Right kidney (tissue), 1 donor: ENCODE data around the gene FMNL2.
"Not testable (repeated sequence)": the region's sequence is repeated elsewhere in the genome, so short reads cannot be mapped to it uniquely, and the experiment has no call there.

Experiments
- DNase-seq: peaks from one replicate; pipeline ENCODE4 v3.0.0-alpha.2; 2016

The FMNL2 gene

DNA sequence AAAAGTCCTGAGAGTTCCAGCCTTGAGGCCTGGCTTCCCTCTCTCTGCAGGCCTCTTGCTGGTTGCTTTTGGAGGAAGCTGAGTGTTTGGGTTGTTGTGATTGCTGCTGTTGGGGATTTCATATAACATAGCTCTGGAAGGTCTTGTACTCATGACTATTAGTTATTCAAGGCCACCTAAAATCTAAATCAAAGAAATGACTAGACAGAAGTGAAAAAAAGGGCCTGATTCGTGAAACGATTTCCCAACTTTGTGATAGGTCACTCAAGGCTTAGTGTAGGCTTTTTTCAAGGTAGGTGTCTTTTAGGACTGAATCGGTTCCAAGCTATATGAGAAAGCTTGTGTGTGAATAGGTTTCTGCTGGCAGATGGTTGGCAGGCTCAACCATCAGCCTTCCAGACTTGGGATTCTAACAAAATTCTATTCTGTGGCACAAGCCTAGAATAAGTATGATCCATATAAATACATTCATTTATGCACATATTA, 164.4 kb downstream of the FMNL2 start:
- no peak for DNase-seq

DNA sequence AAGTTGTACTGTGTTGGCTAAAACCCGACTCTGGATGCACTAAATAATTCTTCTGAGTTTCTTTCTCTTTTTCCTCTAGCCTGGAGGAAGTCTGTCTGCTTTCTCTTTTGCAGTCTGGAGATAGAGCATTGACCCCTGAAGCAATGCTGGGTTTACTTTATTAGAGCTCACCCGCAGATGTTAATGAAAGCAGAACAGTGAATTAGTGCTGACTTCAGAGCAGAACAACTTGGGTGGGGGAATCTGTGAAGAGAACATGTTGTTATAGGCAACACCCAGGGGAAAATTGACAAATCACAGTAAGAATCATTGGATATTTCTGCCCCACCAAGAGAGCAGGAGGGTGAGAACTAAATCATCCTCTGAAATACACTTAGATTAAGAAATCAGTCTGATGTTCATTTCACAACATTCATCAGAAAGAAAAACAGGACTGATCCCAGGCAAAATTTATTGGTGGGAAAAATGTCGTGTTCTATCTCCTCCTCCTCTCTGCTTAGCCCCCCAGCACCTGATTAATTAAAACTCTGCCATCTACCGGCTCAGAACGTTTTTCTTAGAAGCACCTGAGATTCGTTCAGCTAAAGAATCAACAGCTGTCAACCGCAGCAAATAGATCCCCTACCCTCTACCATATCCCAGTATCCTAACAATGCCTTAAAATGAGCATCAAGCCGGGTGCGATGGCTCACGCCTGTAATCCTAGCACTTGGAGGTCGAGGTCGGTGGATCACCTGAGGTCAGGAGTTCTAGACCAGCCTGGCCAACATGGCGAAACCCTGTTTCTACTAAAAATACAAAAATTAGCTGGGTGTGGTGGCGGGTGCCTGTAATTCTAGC, 165.1 kb downstream of the FMNL2 start:
- no peak for DNase-seq

DNA sequence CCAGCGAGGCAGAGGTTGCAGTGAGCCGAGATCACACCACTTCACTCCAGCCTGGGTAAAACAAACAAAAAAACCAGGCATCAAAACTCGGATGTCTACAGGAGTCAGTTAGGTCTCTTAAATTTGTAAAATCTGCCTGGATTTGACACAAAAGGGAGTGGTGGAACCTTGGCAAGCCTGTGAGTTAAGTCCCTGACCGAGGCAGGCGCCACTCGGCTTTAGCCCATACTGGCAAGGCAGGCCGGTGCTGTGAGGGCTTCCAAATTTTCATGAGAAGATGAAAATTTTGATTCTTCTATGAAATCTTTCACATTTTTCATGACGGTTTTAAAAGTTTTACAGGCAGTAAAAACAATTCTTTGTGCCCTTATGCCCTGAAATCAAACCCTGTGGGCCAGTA, 165.8 kb downstream of the FMNL2 start:
- no peak for DNase-seq

- no peak for DNase-seq
These were observed 166.7 kb downstream of the FMNL2 start for GRCh38 chr2:152501666-152502065.

GRCh38 chr2:152504618-152505017, 169.6 kb downstream of the FMNL2 start:
- DNase-seq: no peak

DNA sequence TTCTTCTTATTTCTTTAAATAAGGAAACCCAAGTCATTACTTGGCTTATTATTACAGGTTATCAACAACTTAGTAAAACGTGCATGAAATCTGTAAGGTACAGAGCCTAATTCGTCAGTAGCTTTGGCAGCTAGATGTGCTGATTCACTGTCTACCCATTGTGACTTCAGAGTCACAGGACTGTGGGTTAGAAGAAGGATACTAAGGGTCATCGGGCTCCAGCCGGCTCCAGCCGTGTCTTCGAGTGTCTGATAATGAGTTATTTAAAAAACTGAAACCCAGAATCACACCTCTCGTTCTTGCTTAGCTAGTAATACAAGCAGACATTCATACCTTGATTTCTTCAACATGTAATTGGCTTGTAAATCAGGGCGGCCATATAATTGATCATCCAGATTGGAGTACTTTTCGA, 170.5 kb downstream of the FMNL2 start:
- no peak for DNase-seq

DNA sequence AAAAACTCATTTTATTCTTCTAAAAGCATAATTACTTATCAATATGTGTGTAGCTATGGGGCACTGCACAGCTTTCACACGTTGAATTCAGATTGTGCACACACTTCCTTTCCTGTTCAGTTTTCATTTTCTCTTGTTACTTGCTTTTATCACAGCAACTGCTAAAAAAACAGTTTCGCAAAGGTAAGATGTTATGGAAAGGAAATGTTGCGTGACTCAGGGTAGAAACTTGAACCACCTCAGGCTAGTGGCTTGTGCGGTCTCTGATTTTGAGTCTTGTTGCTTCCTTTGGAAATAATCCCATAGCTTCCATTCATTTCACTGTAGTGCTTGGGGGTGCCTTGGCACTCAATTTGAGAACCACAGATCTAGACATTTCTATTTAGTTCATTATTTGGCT, 171.9 kb downstream of the FMNL2 start:
- DNase-seq: no peak

- no peak for DNase-seq
These were observed 172.9 kb downstream of the FMNL2 start for GRCh38 chr2:152507907-152508306.

DNA sequence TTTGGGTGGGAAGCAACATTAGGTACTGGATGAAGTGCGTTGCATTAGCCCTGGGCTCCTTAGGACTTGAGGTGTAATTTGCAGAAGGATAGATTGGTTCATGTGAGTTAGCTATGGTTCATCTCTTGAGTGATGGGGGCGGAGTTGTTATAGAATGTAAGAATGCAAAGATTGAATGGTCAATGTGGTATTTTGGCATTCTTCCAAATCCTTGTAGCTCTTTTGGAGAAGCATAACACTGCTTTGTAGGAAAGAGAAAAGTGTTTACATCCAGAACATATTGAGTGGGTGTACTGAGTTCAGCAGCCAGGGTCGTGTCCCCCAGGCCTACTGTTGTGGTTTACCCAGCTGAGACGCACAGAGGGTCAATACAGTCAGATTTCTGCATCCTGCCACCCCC, 173.5 kb downstream of the FMNL2 start:
- no peak for DNase-seq

DNA sequence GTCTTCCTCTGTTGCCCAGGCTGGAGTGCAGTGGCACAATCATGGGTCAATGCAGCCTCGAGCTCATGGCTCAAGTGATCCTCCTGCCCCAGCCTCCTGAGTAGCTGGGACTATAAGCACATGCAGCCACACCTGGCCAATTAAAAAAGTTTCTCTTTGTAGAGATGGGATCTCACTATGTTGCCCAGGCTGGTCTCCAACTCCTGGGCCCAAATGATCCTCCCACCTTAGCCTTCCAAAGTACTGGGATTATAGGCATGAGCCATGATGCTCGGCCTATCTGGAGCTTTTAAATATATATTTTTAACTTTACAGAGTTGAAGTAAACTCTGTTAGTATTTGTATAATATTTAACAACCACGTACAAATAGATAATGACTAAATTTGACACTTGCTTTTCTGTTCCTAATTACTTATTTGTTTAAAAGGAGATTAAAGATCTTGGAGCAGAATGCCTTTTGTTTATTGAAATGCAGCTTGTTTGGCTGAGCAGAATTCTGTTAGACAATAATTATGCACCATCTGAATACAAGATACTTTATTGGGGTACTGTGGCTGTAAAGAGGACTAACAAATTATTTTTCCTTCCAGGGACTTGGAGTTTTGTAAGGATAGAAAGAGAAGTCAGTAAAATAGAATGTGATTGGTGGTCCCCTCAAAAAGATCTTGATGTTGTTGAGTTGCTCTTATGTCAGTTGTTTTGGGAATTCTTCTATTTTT, 175.0 kb downstream of the FMNL2 start:
- no peak for DNase-seq

GRCh38 chr2:152510621-152511020, 175.6 kb downstream of the FMNL2 start:
- DNase-seq: no peak

- no peak for DNase-seq
These were observed 177.0 kb downstream of the FMNL2 start for GRCh38 chr2:152511981-152512380.

DNA sequence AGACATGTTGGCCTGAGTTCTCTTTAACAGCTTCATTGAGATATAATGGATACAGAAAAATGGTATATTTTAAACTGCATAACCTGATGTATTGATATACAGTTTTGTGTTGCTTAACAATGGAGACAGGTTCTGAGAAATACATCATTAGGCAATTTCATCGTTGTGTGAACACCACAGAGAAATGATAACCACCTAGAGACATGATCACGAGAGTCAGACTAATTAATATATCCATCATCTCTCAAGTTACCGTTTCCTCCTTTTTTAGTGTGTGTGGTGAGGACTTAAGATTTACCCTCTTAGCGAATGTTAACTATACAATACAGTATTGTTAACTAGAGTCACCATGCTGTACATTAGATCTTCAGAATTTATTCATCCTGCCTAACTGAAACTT, 178.1 kb downstream of the FMNL2 start:
- no peak for DNase-seq

GRCh38 chr2:152513681-152514080, 178.7 kb downstream of the FMNL2 start:
- DNase-seq: no peak

- DNase-seq: no peak
These were observed 183.1 kb downstream of the FMNL2 start for GRCh38 chr2:152518034-152518433.

DNA sequence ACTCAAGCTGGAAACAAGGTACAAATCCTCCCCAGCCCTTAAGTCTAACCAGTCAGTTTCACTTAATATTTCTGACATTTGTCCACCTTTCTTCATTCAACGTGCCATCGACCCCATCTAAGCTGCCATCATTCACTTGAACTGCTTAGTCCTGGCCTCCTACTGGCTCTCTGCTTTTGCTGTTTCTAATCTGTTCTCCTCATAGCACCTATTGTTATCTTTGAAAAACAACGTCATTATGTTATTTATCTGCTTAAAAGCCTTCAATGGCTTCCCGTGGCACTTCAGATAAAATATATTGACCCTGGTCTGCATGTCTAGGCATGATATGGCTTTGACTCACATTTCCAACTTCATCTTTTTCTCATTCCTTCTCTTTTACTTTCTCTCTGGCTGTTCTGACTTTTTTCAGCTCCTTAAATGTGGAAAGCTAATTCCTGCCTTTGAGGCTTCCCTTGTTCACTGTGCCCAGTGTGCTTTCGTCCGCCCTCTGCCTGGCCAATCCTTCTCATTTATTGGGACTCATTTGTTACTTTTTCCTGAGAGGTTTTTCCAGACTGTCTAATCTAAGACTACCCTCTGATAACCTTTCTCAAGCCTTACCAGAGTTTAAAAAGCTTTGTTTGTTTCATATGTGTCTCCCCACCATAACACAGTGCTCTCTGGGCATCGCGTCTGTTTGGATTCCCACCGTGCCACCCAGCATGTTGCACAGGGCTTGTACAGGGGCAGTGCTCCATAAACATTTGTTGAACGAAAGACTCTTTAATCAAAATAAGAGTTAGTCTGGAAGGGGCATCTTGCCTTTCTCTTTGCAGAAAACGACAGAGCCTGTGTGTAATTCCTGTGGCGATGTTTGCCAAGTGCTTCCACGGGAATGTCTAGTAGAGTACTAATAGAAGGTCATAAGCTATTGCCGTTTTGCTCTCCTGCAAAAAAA, 183.9 kb downstream of the FMNL2 start:
- no peak for DNase-seq

- no peak for DNase-seq
These were observed 184.6 kb downstream of the FMNL2 start for GRCh38 chr2:152519581-152519952.

GRCh38 chr2:152520759-152521158, 185.8 kb downstream of the FMNL2 start:
- DNase-seq: no peak

- not testable (repeated sequence) for DNase-seq
These were observed 187.5 kb downstream of the FMNL2 start for GRCh38 chr2:152522446-152522845.

- no peak for DNase-seq
These were observed 188.1 kb downstream of the FMNL2 start for GRCh38 chr2:152523091-152523490.

- no peak for DNase-seq
These were observed 190.4 kb downstream of the FMNL2 start for GRCh38 chr2:152525277-152525838.

- no peak for DNase-seq
These were observed 194.6 kb downstream of the FMNL2 start for GRCh38 chr2:152529420-152530115.
